ENCODE data around the gene CCNL2.

The CCNL2 gene

GRCh38 chr1:1425753-1426495 is 26.8 kb upstream of the CCNL2 start:
- no peak for DNase-seq (ENCODE audit: low read depth, low spot score)
- no peak overlapping the region for H3K4me3 ChIP-seq (ENCODE audit: low read depth, low read length)
- TF ChIP-seq, protein P1, sequence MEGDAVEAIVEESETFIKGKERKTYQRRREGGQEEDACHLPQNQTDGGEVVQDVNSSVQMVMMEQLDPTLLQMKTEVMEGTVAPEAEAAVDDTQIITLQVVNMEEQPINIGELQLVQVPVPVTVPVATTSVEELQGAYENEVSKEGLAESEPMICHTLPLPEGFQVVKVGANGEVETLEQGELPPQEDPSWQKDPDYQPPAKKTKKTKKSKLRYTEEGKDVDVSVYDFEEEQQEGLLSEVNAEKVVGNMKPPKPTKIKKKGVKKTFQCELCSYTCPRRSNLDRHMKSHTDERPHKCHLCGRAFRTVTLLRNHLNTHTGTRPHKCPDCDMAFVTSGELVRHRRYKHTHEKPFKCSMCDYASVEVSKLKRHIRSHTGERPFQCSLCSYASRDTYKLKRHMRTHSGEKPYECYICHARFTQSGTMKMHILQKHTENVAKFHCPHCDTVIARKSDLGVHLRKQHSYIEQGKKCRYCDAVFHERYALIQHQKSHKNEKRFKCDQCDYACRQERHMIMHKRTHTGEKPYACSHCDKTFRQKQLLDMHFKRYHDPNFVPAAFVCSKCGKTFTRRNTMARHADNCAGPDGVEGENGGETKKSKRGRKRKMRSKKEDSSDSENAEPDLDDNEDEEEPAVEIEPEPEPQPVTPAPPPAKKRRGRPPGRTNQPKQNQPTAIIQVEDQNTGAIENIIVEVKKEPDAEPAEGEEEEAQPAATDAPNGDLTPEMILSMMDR (IDR thresholded peaks at IDR 0.05; ENCODE audit: insufficient read depth, low read length, missing control alignments): no peak
- CTCF ChIA-PET: interaction anchor here (1.6 kb wide), 1 partner anchor 14 kb away, joined by 5 read pairs; no protein-coding TSS in a partner anchor
- POLR2A ChIA-PET: interaction anchor here (0.7 kb wide), 1 partner anchor 27 kb away, joined by 4 read pairs; the partner anchor contains the start of gene CCNL2

GRCh38 chr1:1425426-1425752 is 26.3 kb upstream of the CCNL2 start:
- ChIA-PET CTCF (interaction anchor here (1.6 kb wide), 1 partner anchor 15 kb away, joined by 5 read pairs; no protein-coding TSS in a partner anchor), POLR2A (no interaction called here)
- H3K4me3 ChIP-seq (ENCODE audit: low read depth, low read length): no peak overlapping the region
- DNase-seq (ENCODE audit: low read depth, low spot score): no peak
- TF ChIP-seq, protein P1 (IDR thresholded peaks at IDR 0.05; ENCODE audit: insufficient read depth, low read length, missing control alignments): no peak

GRCh38 chr1:1424707-1425106 is 25.6 kb upstream of the CCNL2 start:
- TF ChIP-seq, protein P1 (IDR thresholded peaks at IDR 0.05; ENCODE audit: insufficient read depth, low read length, missing control alignments): no peak
- POLR2A ChIA-PET: no interaction called here
- CTCF ChIA-PET: no interaction called here
- DNase-seq (ENCODE audit: low read depth, low spot score): no peak
- H3K4me3 ChIP-seq (ENCODE audit: low read depth, low read length): no peak overlapping the region

DNA sequence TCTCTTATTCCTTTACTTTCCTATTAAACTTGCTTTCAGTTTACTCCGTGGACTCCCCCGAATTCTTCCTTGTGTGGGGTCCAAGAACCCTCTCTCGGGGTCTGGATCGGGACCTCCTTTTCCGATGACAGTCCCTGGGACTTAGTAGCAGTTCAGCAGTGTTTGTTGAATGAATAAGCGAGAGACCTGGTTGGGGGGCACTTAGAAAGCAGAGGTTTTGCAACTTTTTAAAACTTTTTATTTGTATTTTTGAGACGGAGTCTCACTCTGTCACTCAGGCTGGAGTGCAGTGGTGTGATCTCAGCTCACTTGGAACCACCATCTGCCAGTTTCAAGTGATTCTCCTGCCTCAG is 24.1 kb upstream of the CCNL2 start:
- TF ChIP-seq, protein P1 (IDR thresholded peaks at IDR 0.05; ENCODE audit: insufficient read depth, low read length, missing control alignments): no peak
- POLR2A ChIA-PET: no interaction called here
- no peak overlapping the region for H3K4me3 ChIP-seq (ENCODE audit: low read depth, low read length)
- no peak for DNase-seq (ENCODE audit: low read depth, low spot score)
- CTCF ChIA-PET: interaction anchor here (1.2 to 2.3 kb wide), 2 partner anchors 19 to 24 kb away, joined by 3 to 10 read pairs; no protein-coding TSS in a partner anchor

DNA sequence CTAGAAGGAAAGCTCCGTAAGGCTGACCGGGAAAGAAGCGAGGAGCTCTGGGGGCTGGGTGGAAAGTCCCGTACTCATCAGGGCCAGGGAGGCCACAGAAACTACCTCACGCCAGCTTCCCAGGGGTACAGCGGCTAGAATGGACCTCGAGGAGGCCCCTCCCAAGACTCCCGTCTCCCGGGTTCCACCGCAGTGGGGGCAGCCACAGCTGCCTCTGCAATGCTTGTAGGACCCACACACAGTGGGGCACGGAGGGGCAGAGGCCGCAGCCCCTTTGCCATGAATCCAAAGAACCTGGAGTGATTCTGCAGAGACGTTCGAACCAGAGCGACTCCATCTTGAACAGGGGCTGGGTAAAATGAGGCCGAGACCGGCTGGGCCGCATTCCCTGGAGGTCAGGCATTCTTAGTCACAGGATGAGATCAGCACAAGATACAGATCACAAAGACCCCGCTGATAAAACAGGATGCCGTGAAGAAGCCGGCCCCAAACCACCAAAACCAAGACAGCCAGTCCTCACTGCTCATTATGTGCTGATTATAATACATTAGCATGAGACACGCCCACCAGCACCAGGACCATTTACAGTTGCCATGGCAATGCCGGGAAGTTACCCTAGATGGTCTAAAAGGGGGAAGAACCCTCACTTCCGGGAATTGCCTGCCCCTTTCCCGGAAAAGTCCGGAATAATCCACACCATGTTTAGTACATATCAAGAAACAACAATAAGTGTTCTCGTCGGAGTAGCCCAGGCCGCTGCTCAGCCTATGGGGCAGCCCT is 23.5 kb upstream of the CCNL2 start:
- DNase-seq (ENCODE audit: low read depth, low spot score): no peak
- CTCF ChIA-PET: interaction anchor here (1.2 to 2.3 kb wide), 2 partner anchors 19 to 23 kb away, joined by 3 to 10 read pairs; no protein-coding TSS in a partner anchor
- H3K4me3 ChIP-seq (ENCODE audit: low read depth, low read length): no peak overlapping the region
- TF ChIP-seq, protein P1 (IDR thresholded peaks at IDR 0.05; ENCODE audit: insufficient read depth, low read length, missing control alignments): no peak
- POLR2A ChIA-PET: no interaction called here

DNA sequence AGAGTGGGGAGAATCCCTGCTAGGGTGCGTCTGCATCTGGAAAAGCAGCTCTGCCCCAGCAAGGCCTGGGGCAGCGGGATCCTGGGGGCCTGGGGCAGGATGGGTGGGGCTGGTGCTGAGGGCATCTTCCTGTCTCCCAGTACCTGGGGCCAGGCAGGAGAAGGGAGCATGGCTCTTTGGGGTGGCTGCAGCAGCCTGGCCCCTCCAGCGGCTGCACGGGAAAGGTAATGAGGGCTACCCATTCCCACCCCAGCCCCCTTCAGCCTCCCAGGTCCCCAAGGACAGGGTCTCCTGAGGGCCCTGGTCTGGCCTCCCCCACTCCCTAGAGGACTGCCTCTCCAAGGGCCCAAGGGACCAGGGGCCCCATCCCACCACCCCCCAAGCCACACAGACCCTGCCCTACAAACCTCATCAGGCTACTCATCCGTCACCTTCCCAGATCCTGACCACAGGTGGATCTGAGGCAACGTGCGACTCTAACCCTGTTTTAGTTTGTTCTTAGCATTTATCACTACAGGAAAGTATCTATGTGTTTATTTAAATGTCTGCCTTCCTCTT is 22.9 kb upstream of the CCNL2 start:
- CTCF ChIA-PET: interaction anchor here (2.3 kb wide), 1 partner anchor 20 kb away, joined by 10 read pairs; no protein-coding TSS in a partner anchor
- POLR2A ChIA-PET: no interaction called here
- TF ChIP-seq, protein P1 (IDR thresholded peaks at IDR 0.05; ENCODE audit: insufficient read depth, low read length, missing control alignments): no peak
- no peak for DNase-seq (ENCODE audit: low read depth, low spot score)
- no peak overlapping the region for H3K4me3 ChIP-seq (ENCODE audit: low read depth, low read length)
